ENCODE measurements around the gene OTUD1.

OTUD1 gene

GRCh38 chr10:23432166-23432565, 6.7 kb upstream of the OTUD1 start:
- no peak for DNase-seq

GRCh38 chr10:23432639-23433038, 6.2 kb upstream of the OTUD1 start:
- DNase-seq = no peak

- no peak for DNase-seq
Measured at GRCh38 chr10:23433701-23434100, 5.2 kb upstream of the OTUD1 start.

DNA sequence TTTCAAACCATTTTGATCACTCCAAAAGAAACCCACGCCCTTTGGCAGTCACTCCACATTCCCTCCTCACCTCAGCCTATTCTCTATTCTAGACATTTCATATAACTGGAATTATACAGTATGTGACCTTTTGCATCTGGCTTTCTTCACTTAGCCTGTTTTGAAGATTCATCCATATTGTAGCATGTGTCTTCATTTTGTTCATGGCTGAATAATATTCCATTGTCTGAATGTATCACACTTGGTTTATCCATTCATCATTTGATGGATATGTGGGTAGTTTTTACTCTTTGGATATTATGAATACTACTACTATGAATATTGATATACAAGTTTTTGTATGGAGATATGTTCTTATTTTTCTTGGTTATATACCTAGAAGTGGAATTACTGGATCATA, 3.5 kb upstream of the OTUD1 start:
- DNase-seq = no peak

DNA sequence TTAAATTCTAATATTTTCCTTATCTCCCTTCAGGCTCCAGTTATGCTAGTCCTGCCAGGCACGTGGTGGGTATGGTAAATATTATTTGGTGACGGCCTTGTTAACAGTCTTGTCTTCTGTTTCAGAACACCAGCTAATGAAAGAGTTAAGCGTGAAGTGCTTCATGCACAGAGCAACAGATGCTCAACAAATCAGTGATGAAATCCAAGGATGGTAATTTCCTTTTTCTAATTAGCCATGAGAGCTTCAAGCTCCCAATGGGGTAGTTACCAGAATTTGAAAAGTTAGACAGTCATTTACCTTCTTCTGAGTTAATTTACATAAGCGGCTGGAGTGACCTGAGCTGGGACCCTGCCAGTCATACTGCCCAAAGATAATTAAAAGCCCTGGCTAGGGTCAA, 1.9 kb upstream of the OTUD1 start:
- DNase-seq = no peak

DNA sequence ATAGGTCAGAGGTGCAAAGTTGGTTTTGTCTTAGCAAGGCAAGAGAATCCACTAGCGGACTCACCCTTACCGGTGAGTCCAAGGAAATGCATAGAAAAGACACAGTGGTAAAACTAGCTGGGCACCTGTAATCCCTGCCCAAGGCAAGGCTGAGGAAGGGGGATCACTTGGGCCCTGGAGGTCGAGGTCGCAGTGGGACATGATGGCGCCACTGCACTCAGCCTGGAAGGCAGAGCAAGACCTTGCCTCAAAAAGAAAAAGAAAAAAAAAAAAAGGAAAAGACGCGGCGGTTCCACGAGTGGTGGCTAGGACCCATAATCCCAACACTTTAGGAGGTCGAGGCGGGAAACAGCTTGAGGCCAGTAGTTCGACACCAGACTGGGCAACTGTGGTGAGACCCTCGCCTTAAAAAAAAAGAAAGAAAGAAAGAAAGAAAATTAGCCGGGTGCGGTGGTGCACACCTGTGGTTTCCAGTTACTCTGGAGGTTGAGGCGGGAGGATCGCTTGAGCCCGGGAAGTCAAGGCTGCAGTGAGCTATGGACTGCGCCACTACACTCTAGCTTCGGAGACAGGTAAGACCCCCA, 820 bp upstream of the OTUD1 start:
- no peak for DNase-seq

DNA sequence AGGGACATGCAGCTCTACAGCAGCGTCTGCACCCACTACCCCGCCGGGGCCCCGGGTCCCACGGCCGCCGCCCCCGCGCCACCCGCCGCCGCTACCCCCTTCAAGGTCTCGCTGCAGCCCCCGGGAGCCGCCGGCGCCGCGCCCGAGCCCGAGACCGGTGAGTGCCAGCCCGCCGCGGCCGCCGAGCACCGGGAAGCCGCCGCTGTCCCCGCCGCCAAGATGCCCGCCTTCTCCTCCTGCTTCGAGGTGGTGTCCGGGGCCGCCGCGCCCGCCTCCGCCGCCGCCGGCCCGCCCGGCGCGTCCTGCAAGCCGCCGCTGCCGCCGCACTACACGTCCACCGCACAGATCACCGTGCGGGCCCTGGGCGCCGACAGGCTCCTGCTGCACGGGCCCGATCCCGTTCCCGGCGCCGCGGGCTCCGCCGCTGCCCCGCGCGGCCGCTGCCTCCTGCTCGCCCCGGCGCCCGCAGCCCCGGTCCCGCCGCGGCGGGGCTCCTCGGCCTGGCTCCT, 631 bp downstream of the OTUD1 start:
- DNase-seq = peak; percentile 60

GRCh38 chr10:23439961-23440889, 1.4 kb downstream of the OTUD1 start:
- peak; percentile 70 for DNase-seq

DNA sequence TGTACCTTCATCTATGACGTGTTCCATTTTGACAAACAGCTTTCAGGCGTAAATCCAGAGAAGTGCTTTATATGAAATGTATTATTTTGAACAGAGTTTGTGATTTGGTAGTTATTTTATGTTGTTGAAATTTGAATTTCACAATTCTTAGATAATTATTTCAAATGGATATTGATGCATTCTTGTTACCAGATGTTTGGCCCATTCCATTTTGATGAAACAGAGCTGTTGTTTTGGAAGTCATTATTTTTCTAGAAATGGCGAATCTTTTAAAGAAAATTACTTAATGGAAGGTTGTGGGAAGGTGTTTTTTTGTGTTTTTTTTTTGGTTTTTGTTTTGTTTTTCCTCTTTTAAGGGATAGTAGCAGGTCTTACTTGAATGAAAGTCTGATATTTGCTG, 2.4 kb downstream of the OTUD1 start:
- no peak for DNase-seq

DNA sequence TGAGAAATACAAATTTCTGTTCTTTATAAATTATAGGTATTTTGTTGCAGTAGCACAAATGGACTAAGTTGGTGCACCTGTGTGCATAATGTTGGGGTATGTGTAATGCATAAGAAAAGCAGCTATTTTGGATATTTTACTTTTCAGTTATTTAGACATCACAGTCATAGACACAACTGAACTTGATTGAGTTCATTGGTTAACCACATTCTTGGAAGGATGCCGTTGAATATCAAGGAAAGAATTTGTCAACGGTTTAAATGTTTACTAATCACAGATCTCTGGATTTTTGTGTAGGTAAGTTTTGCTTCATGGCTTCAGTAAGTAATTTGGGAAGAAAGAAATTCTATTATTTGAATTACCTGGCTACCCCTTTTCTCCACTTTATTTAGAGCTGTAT, 4.1 kb downstream of the OTUD1 start:
- no peak for DNase-seq

GRCh38 chr10:23445591-23445990, 6.7 kb downstream of the OTUD1 start:
- no peak for DNase-seq

- DNase-seq = no peak
Measured at GRCh38 chr10:23448323-23448722, 9.4 kb downstream of the OTUD1 start.

- no peak for DNase-seq
Measured at GRCh38 chr10:23448802-23449570, 10.1 kb downstream of the OTUD1 start.

- DNase-seq = no peak
Measured at GRCh38 chr10:23452033-23452655, 13.3 kb downstream of the OTUD1 start.

GRCh38 chr10:23453465-23453864, 14.6 kb downstream of the OTUD1 start:
- no peak for DNase-seq

DNA sequence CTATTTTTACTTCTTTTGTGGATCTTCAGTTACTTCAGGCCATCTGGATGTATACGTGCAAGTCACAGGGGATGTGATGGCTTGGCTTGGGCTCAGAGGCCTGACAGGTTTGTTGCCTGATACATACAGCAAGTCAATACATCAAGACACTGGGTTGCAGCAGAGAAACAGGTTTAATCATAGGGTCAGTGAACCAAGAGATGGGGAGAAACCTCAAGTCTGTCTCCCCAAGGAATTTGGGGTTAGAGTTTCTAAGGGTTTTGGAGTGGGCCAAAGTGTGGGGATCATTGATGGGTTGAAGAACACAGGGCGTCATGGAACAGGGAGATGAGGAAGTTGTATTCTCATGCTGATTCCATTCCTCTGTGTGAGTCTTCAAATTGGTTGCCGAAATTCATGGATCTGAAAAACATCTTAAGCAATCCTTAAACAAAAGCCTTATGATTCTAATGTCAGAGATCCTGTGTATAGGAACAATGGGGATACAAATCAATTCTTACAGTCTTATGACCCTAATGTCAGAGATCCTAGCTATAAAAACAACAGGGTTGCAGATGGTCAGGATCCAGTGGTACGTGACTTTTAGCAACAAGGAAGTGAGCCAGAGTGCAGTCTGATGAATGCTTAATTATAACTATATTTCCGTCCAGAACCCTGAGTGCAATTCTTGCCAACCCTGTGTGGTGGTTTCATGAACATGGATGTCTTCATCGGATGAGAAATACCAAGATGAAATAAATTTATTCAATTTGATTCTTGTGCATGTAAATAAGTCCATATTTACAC, 18.9 kb downstream of the OTUD1 start:
- no peak for DNase-seq

DNA sequence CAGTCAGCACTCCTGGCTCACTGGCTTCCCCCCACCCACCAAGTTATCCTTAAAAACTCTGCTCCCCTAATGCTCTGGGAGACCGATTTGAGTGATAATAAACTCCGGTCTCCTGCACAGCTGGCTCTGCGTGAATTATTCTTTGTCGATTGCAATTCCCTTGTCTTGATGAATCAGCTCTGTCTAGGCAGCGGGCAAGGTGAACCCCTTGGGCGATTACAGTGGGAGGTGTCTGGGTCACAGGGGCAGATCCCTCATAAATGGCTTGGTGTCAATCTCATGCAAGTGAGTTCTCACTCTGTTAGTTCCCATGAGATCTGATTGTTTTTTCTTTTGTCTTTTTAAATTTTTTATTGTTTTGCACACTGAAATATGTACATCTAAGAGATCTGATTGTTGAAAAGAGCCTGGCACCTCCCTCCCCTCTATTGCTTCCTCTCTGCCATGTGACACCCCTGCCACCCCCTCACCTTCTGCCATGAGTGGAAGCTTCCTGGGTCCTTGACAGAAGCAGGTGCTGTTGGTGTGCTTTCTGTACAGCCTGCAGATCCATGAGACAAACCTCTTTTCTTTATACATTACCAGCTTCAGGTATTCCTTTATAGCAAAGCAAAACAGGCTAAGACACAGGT, 20.5 kb downstream of the OTUD1 start:
- DNase-seq = no peak

DNA sequence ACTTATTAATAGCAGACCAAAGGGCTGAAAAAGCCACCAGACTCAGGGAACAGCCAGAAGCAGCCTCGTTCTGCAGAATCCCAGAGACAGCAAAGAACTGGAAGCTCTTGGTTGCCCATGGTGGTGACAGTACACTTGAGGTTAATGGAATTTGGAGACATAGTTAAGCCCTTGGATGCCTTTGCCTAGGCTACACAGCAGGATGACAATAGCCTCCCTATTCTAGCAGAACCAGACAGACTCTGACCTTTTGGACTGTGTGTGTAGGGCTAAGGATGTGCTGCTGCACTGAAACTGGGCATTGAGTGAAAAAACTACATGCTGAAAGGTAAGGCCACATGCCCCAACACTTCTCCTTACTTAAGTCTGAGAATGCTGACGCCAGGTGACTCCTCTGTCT, 22.7 kb downstream of the OTUD1 start:
- peak; percentile 80 for DNase-seq

- DNase-seq = no peak
Measured at GRCh38 chr10:23467012-23467411, 28.1 kb downstream of the OTUD1 start.

DNA sequence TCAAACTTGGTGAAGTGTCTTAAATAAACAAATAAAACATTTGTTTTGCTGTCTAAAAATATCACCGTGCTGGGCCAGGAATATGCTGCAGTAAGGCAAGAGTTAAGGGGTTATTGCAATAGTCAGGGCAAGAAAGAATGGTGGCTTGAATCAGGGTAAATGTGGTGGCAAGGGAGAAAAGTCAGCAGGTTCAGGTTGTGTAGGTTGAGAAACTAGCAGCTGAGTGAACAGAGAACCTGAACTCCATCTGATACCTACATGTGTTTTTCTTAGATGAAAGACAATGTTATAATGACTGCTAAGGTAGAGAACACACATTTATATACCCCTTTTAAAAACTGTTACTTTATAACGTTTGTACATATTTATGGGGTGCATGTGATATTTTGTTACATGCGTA, 28.7 kb downstream of the OTUD1 start:
- DNase-seq = no peak

- no peak for DNase-seq
Measured at GRCh38 chr10:23469596-23470237, 30.8 kb downstream of the OTUD1 start.
